HG02884 (cell line): Measurements from ENCODE around the gene SH3BP1.

ENCODE experiments used
- ATAC-seq: cut with Tn5 transposase; IDR thresholded peaks from one replicate; pipeline ENCODE4 v1.9.1; 2021; ENCODE audit warnings: mild to moderate bottlenecking, moderate library complexity; ENCODE audit not compliant: unreplicated experiment

SH3BP1 gene

DNA sequence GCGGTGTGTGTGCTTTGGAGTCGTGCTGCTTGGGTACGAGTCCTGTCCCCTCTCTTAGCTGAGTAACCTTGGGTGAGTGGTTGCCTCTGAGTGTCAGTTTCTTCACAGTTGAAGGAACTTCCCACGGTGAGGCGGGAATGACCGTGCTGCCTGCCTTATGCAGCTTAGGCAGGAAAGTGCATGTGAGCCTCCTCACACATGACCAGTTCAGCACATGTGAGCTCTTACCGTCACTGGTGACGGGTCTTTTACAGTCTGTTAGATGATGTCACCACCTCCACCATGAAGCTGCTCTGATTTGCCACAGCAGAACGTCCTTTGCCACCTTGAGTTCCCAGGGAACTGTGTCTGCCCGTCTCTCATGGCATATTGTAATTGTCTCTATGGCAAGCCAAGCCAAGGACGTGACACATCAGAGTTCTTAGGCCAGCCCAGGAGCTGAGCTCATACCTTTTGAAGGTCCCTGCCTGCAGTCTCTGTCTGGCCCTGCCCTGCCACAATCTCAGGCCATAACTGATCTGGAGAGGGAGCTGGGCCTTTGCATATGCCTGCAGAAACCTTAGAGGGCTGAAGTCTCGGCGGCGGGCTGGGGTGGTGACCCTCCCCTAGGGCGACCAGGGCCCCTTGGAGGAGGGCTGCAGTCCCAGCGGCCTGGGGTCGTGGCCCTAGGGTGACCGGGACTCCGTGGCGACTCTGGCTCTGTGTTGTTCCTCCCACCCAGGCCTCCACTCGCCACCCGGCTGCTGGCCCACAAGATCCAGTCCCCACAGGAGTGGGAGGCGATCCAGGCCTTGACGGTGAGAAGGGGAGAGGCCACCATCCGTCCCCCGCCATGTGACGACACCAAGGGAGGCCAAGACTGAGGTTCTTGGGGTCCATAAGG is 23.0 kb upstream of the SH3BP1 start:
- ATAC-seq: no peak

DNA sequence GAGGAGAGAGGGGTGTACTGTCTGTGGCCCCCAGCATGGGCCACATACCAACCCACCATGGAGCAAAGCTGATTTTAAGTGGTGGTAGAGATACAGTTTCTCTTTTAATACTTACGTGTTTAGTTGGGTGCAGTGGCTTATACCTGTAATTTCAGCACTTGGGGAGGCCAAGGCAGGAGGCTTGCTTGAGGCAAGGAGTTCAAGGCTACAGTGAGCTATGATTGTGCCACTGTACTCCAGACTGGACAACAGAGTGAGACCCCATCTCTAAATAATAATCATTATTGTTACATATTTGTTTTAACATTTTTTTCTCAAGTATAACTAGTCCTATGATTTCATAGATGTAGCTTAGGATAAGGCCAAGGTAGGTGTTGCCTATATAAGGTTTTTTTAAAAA is 22.0 kb upstream of the SH3BP1 start:
- ATAC-seq: no peak

DNA sequence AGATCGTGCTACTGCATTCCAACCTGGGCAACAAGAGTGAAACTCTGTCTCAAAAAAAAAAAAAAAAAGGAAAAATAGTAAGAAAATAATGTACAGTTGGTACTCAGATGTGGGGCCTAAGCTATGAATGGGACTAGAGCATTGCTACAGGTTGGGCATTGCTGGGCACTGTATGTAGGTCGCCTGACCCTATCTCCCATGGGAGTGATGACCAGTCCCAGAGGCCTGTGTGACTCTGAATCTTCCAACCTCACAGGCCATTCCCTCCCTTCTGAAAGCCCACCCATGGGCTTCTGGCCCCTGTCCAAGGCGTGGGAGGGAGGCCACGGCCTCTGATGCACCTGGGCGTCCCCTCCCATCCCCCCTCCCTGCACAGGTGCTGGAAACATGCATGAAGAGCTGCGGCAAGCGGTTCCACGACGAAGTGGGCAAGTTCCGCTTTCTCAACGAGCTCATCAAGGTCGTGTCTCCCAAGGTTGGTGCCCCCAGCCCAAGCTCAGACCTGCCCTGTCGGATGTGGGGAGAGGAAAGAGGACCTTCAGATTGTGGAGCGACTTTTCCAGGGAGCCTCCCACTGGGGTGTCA is 21.3 kb upstream of the SH3BP1 start:
- ATAC-seq: no peak

DNA sequence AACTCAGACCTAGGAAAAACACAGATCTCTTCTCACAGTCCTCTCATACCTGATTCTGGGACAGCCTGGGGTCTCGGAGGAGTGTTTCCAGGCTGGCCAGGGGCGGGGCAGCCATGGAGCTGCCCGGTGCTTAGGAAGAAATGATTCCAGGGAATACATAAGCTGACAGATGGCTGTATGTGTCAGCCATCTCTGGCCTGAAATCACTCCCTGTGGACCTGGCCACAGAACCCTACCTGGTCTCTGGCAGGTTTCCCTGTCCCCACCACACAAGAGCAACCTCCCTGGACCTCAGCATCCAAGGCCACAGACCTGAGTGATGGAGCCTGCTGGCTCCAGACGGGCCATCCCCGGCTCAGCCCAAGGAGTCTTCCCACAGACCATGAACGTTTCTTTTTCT is 20.8 kb upstream of the SH3BP1 start:
- ATAC-seq: no peak

DNA sequence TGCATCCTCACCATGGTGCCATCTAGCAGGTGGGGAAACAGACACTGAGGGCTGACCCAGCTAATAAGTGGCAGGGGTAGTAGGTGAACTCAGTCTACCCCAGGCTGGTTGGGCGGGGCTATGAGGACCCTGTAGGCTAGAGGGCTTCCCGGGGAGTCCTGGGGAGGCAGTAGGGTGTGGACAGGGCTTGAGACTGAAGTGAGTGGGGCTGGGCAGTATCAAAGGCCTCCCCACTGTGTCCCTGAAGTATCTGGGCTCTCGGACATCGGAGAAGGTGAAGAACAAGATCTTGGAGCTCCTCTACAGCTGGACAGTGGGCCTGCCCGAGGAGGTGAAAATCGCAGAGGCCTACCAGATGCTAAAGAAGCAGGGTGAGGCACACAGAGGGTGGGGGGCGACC is 19.5 kb upstream of the SH3BP1 start:
- ATAC-seq: no peak

DNA sequence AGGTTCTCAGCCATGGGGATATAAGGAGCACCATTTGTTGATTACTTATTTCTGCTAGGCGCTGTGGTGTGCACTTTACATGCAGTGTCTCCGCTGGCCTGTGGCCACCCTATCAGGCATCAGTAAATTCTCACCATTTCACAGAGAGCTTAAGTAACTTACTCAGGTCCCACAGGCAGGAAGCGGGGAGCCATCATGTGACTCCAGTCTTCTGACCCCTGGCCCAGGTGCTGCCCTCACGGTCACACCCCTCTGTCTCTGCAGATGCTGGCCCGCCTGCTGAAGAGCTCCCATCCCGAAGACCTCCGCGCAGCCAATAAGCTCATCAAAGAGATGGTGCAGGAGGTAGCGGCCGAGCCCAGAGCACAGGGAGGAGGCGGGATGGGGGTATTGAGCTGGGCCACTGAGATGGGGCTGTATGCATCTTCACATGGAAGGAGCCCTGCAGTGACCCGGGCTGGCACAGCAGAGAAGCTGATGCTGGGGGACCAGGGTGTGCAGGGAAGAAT is 18.1 kb upstream of the SH3BP1 start:
- no peak for ATAC-seq

DNA sequence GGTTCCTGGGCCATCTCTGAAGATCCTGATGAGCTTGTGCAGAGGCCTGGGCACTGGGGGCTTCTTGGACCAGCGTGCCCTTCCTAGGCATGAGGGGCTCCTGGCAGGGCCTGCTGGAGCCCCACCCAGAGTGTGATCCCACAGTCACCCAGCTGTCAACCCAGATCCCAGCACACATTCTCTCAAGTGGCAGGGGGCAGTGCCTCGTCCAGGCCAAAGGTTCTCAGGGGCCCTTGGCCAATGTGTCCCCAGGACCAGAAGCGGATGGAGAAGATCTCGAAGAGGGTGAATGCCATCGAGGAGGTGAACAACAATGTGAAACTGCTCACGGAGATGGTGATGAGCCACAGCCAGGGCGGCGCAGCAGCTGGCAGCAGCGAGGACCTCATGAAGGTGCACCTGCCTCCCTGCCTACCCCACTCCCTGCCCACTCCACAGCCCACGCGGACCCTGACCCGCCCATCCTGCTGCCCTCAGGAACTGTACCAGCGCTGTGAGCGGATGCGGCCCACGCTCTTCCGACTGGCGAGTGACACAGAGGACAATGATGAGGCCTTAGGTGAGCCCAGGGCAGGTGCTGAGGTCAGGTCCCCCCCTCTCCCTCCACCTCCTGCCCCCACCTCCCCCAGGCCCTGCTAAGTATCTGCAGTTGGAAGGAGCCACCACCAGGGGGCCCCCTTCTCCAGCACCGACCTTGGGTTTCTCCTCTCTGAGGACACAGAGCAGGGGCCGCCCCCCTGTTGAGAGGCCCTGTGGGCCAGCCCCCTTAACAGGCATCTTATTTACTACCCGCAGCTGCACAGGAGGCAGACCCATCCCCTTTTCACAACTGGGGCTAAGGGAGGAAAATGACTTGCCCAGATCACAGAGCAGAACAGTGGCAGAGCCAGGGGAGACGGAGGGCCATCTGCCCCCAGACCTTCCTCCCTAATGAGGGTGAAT is 16.1 kb upstream of the SH3BP1 start:
- ATAC-seq: no peak

DNA sequence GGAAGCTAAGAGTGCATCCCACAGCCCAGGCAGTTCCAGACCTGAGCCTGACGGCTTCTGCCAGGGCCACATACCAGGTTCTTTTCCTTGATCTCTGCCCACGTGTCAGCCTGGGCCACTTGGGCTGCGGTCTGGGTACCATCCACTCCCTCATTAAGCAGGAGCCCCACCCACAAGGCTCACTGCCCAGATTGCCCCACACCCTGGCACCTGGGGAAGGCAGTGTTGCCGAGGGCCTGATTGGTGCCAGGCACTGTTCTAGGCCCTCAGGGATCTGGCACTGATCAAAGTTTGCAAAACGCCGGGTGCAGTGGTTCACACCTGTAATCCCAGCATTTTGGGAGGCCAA is 15.5 kb upstream of the SH3BP1 start:
- ATAC-seq: no peak

DNA sequence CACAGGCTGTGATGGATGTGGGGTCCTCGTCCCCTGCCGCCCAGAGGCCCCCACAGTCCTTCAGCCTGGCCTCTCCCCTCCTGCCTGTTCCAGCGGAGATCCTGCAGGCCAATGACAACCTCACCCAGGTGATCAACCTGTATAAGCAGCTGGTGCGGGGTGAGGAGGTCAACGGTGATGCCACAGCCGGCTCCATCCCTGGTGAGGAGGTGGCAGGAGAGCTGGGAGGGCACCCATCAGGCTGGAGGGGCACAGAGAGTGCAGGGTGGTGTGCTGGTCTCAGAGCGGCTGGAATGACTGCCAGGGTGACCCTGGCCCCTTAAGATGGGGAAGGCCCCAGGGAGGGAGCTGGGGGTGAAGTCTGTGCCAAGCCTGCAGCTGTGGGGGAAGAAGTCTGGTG is 14.6 kb upstream of the SH3BP1 start:
- no peak for ATAC-seq

DNA sequence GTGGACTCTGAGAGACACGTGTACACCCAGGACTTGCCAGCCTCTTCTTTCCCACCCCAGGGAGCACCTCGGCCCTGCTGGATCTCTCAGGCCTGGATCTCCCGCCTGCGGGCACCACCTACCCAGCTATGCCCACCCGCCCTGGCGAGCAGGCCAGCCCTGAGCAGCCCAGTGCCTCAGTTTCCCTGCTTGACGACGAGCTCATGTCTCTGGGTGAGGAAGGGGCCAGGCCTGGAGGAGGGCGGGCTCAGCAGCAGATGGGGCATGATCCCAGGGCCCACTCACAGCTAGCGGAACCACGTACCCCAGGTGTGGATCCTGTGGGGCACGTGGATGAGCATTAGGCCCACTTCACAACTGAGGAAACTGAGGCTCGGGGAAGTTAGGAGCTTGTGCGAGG is 13.7 kb upstream of the SH3BP1 start:
- no peak for ATAC-seq

DNA sequence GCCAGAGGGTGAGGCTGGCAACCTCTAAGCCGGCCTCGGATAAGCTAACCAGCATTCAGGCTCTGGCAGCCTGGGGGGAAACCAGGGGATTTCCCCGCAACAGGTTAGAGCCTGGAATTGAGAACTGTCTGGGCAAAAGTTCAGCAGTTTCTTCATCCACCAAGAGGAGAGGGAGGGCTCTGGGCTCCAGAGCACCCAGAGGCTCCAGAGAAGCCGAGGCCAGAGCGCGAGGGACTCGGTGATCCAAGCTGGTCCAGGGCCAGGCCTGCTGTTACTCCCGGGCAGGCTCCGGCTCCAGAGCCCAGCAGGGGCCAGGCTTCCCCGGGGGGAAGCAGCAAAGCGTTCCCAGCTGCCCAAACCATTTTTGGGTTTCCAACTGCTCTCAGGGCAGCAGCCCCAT is 13.3 kb upstream of the SH3BP1 start:
- ATAC-seq: no peak

DNA sequence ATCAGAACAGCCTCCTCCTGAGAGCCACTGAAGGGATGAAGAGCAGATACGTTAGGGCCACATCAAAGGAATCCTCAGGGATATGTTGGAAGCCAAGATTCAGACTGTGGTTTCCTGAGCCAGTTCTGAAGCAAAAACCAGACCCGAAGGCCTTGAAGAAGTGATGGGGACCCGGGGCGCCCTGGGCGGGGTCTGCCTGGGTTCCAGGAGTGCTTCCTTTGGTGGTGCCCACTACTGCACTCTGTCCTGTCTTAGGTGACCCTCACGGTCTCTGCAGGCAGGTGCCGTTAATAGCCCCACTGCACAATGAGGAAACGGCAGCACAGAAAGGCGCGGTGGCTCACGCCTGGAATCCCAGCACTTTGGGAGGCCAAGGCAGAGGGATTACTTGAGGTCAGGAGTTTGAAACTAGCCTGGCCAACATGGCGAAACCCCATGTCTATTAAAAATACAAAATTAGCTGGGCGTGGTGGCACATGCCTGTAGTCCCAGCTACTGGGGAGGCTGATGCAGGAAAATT is 12.9 kb upstream of the SH3BP1 start:
- ATAC-seq: no peak

DNA sequence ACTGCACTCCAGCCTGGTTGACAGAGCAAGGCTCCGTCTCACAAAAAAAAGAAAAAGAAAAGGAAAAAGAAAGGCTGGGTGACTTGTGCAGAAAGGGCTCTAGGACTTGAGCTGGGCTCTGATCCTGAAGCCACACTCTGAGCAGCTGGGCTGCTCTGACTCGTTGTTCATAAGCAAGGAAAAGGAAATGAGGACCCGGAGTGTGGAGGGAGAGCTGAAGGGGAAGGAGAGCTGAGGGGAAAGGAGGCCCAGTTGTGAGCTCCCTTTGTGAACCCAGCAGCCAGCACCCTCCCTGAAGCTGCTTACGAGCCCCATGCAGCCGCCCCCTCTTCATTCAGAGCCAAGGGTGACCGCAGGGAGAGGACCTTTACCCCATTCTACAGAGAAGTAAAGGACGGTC is 12.3 kb upstream of the SH3BP1 start:
- ATAC-seq: no peak

DNA sequence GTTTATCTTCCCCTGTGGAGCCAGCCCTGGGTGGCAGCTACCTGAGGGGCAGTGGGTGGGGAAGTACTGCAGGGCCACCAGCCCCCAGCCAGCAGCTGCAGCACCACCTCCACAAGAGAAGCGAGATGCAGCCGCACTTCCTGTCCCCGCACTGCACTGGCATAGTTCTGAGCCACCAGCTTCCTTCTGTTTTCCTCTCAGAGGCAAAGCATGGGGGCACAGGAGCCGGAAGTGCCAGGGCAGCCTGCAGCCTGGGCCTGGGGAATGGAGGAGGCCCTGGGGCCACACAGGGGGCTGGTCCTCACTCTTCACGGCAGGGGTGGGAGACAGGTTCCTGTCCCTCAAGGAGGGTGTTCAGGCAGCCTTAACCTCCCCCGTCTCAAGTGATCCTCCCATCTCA is 11.9 kb upstream of the SH3BP1 start:
- ATAC-seq: no peak

DNA sequence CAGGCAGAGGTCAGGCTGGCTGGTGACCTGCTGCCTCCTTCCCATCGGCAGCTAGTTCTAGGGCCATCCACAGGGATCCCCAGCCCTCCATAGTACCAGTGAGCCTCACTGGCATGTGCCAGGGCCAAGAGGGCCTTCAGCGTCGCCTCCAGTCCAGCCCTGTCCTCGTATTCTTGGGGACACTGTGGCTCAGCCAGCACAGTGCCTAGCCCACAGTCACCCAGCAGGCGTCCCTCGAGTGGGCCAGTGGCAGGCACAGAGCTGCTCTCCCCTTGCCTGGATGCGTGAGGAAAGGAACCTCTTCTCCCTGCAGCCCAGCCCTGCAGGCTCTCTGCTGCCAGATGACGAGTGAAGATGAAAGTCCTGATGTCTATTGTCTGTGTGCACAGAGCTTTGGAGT is 10.6 kb upstream of the SH3BP1 start:
- no peak for ATAC-seq

DNA sequence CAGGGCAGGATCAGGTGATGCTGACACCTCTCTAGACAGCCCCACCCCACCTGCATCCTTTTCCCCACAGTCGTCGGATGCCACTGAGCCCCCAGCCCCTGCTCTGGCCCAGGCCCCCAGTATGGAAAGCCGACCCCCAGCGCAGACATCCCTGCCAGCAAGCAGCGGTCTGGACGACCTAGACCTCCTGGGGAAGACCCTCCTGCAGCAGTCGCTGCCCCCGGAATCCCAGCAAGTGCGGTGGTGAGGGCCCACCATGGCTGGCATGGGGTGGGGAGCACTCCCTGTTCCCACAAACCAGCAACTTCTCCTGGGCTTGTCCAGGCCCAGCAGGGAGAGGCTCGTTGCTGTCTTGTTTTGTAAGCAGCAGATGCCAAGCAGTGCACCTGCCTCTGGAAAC is 9.5 kb upstream of the SH3BP1 start:
- ATAC-seq: no peak

DNA sequence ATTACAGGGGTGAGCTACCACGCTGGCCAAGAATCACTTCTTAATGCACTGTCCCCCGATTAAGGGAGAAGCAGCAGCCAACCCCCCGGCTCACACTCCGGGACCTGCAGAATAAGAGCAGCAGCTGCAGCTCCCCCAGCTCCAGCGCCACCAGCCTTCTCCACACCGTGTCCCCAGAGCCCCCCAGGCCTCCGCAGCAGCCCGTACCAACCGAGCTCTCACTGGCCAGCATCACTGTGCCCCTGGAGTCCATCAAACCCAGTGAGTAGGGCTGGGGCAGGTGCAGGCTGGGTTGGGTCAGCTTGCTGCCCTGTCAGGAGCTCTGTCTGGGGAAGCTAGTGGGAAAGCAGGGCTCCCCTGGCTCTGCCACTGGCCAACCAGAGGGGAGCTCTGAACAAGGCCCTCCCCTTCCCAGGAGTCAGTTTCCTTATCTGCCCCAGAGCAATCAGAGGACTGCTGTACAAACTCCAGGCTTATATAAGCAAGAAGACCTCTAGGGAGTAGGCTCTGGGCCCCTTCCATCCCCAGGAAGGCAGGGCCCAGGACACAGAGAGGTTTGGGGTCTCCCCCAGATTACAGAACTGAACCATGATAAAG is 8.5 kb upstream of the SH3BP1 start:
- no peak for ATAC-seq

DNA sequence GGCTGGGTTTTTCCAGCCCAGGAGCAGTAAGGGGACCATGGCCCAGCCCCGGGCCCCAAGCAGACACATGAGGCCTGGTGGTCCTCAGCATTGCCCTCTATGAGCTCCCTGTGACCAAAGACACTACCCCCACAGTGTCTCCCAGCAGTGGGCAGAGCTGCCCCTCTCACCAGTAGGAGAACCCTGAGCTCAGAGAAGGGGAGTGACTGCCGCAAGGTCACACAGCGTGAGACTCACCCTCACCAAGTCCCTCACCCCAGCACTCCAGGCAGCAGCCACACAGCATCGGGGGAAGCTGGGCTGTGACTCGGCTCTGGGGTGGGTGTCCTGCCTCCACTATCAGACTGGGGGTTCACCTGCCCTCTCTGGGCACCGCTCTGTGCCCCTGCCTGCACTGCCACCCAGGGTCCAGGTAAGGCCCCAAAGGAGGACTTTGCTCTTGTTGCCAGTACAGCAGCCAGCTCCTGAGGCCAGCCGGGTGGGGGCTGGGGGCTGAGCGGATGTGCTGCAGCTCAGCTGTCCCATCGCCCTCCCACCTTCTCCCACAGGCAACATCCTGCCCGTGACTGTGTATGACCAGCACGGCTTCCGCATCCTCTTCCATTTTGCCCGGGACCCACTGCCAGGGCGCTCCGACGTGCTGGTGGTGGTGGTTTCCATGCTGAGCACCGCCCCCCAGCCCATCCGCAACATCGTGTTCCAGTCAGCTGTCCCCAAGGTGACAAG is 7.9 kb upstream of the SH3BP1 start:
- no peak for ATAC-seq

DNA sequence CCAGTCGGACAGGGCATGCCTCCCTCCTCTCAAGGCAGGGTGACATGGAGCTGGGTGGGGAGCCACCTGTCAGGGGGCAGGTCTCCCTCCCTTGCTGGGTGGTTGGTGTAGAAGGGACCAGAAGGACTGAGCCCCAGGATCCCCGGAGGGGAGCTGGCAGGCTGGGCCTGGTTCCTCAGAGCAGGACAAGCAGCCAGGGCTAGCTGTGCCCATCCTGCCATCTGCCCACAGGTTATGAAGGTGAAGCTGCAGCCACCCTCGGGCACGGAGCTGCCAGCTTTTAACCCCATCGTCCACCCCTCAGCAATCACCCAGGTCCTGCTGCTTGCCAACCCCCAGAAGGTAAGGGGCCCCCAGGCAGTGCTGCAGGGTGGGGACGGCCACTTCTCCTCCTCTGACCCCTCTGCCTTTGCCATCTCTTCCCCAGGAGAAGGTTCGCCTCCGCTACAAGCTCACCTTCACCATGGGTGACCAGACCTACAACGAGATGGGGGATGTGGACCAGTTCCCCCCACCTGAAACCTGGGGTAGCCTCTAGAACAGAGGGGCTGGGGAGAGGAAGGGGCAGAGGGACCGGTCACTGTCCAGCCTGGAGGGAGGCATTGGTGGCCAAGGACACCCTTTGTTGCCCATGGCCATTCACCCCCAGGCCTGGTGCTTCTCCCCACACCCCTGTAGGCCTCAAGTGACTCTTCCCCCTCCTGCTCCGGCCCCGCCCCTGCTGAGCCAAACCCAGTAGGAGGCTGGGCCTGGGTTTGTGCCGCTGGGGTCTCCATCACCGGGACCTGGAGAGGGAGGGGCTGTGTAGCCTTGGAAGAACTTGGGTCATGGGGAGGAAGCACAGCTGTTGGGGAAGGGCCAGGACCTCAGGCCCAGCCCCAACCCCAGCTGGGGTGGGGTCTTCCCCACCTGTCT is 7.0 kb upstream of the SH3BP1 start:
- ATAC-seq: no peak
